ENCODE data around the gene IFI6. TPM values are rescaled to one million over a fixed set of nuclear protein-coding genes. Genes with fewer than 3 reads are reported as not detected.
"Not testable (repeated sequence)": the region's sequence is repeated elsewhere in the genome, so short reads cannot be mapped to it uniquely, and the experiment has no call there.

IFI6 gene
- polyA plus RNA-seq, 3 donors from 2014 or later = 41.3 to 186 (median 177) TPM

DNA sequence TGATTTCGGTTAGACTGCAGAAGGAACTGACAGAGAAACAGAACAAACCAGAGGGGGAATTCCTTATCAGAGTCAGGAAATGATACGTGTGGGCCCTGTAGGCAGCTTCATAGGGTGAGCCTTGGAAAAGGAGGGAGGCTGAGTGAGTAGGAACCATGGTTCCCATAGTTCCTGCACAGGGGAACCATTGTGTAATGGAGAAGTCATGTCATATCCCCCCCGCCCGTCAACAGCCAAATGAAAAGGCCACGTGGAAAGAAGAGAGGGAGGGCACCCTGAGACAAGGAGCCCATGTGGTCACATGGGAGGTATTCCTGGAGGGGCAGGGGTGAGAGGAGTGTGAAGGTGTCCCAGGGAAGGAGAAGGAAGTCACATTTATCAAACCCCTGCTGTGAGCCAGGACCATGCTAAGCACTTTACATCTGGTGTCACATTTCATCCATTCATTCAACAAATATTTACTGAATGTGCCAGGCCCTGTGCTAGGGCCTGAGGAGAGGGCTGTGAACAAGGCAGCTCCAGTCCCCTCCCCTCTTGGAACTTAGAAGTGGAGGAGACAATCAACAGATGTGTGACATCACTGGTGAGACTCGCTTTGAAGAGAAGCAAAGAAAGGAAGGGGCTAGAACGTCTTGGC is 21.3 kb downstream of the IFI6 start:
- Mint-ChIP-seq H3K4me3 (no peak overlapping the region), H3K9me3 (no peaks in the 10 kb centered on the region), H3K4me1 (peaks cover 8 to 27% of the 10 kb centered on the region in 2 donors), H3K27me3 (ENCODE audit: low read depth in 3 of 3) (peaks cover 0 to 5% (median 0%) of the 10 kb centered on the region in 3 donors), H3K36me3 (no peaks in the 10 kb centered on the region), H3K27ac (peak overlapping the region in 3 of 6 donors; percentile 51 to 69 (median 53))
- DNase-seq = no peak

DNA sequence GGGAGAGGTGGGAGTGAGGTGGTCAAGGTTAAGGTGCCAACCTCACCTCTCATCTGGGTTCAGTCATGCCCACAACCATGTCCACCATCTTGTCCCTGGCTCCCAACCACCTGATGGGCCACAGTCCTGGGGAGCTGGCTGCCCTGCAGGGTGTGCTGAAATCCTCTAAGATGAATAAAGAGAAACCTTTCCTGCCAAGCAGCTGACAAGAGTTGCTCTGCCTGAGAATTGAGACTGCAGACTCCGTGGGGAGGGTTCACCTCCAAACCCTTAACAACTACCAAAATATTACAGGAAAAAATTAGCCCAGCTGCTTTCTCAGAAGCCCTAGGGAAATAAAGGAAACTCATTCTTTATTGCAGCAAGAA is 21.8 kb downstream of the IFI6 start:
- H3K27me3 Mint-ChIP-seq (ENCODE audit: low read depth in 3 of 3) = peaks cover 0 to 2% (median 0%) of the 10 kb centered on the region in 3 donors
- H3K9me3 Mint-ChIP-seq = no peaks in the 10 kb centered on the region
- peak overlapping the region in 2 of 6 donors; percentile 8 to 27 for H3K27ac Mint-ChIP-seq
- H3K4me3 Mint-ChIP-seq = no peak overlapping the region
- no peaks in the 10 kb centered on the region for H3K36me3 Mint-ChIP-seq
- peaks cover 5 to 26% of the 10 kb centered on the region in 2 donors for H3K4me1 Mint-ChIP-seq
- no peak for DNase-seq

- H3K4me3 Mint-ChIP-seq = peak overlapping the region in 1 of 5 donors; percentile 20
- no peaks in the 10 kb centered on the region for H3K36me3 Mint-ChIP-seq
- no peaks in the 10 kb centered on the region for H3K9me3 Mint-ChIP-seq
- peaks cover 9 to 26% of the 10 kb centered on the region in 2 donors for H3K4me1 Mint-ChIP-seq
- peak overlapping the region in 4 of 6 donors; percentile 6 to 79 (median 38) for H3K27ac Mint-ChIP-seq
- H3K27me3 Mint-ChIP-seq (ENCODE audit: low read depth in 3 of 3) = peaks cover 0 to 3% (median 0%) of the 10 kb centered on the region in 3 donors
- no peak for DNase-seq
Measured at GRCh38 chr1:27649306-27649635, 22.7 kb downstream of the IFI6 start.

DNA sequence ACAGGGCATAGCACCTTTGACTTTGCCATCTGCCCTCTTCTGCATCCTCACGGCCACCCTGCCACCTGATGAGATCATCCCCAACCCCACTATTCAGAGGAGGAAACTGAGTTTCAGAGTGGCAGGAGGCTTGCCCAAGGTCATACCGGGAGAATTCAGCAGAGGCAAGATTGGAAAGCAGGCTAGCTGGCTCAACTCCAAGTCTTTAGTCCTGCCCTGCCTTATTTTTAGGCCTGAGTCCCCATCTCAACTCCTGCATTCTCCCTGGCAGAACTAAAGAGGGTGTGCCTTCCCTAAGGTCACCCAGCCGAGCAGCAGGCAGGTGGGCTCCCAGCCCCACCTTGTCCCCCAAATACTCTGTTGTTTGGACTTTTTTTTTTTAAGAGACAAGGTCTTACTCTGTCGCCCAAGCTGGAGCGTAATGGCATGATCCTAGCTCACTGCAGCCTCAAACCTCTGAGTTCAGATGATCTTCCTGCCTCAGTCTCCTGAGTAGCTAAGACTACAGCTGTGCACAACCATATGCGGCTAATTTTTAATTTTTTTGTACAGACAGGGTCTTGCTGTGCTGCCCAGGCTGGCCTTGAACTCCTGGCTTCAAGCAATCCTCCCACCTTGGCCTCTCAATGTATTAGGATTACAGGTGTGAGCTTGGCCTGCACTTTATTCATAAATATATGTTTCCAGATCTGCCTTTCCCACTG is 23.2 kb downstream of the IFI6 start:
- Mint-ChIP-seq H3K27ac (peak overlapping the region in 3 of 6 donors; percentile 6 to 79 (median 65)), H3K36me3 (no peaks in the 10 kb centered on the region), H3K9me3 (no peaks in the 10 kb centered on the region), H3K4me1 (peaks cover 14 to 31% of the 10 kb centered on the region in 2 donors), H3K4me3 (peak overlapping the region in 1 of 5 donors; percentile 20), H3K27me3 (ENCODE audit: low read depth in 3 of 3) (peaks cover 0 to 3% (median 0%) of the 10 kb centered on the region in 3 donors)
- DNase-seq = no peak

- H3K27me3 Mint-ChIP-seq (ENCODE audit: low read depth in 3 of 3) = peaks cover 0 to 3% (median 0%) of the 10 kb centered on the region in 3 donors
- H3K27ac Mint-ChIP-seq = peak overlapping the region in 3 of 6 donors; percentile 1 to 61 (median 6)
- no peaks in the 10 kb centered on the region for H3K9me3 Mint-ChIP-seq
- DNase-seq = no peak
- peaks cover 20 to 36% of the 10 kb centered on the region in 2 donors for H3K4me1 Mint-ChIP-seq
- no peak overlapping the region for H3K4me3 Mint-ChIP-seq
- H3K36me3 Mint-ChIP-seq = no peaks in the 10 kb centered on the region
Measured at GRCh38 chr1:27647328-27647727, 24.7 kb downstream of the IFI6 start.

GRCh38 chr1:27646676-27647075 is 25.3 kb downstream of the IFI6 start:
- no peak overlapping the region for H3K4me3 Mint-ChIP-seq
- H3K27me3 Mint-ChIP-seq (ENCODE audit: low read depth in 3 of 3) = peaks cover 0 to 5% (median 0%) of the 10 kb centered on the region in 3 donors
- H3K9me3 Mint-ChIP-seq = no peaks in the 10 kb centered on the region
- H3K36me3 Mint-ChIP-seq = no peaks in the 10 kb centered on the region
- peaks cover 20 to 36% of the 10 kb centered on the region in 2 donors for H3K4me1 Mint-ChIP-seq
- H3K27ac Mint-ChIP-seq = peak overlapping the region in 1 of 6 donors; percentile 34
- DNase-seq = no peak

GRCh38 chr1:27645071-27645415 is 26.9 kb downstream of the IFI6 start:
- Mint-ChIP-seq H3K4me3 (no peak overlapping the region), H3K9me3 (no peaks in the 10 kb centered on the region), H3K27me3 (ENCODE audit: low read depth in 3 of 3) (peaks cover 0 to 5% (median under 1%) of the 10 kb centered on the region in 3 donors), H3K4me1 (peaks cover 15 to 24% of the 10 kb centered on the region in 2 donors), H3K27ac (peak overlapping the region in 3 of 6 donors; percentile 78 to 86 (median 81)), H3K36me3 (no peaks in the 10 kb centered on the region)
- no peak for DNase-seq

DNA sequence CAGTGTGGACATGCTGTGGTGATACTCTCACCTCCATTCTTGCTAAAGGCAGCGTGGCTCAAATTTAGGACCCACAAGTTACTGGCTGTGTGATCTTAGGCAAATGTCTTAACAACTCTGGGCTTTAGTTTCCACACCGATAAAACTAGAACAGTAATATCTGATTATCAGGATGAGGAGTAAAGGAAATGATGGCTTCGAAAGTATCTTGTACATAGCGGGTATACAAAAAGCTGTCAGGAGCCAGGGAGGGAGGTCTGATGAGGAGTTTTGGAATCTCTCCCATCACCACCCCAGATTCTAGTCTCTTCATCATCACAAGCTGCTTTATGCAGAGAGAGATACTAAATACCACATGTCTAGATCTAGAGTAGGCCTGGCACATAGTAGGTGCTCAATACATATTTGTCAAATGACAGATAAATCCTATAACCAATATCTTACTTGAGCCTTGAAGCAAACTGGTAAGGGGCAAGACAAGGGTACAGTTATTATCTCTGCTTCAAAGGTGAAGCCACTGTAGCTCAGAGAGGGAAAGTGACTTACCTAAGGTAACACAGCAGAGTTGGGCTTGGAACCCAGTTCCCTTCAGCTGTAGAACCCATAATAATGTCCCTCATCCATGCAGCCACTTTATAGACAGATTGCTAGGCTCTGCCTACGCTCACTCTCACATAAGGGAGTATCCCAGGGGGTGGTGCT is 27.5 kb downstream of the IFI6 start:
- Mint-ChIP-seq H3K4me3 (no peak overlapping the region), H3K9me3 (no peaks in the 10 kb centered on the region), H3K4me1 (peaks cover 15 to 18% of the 10 kb centered on the region in 2 donors), H3K27ac (peak overlapping the region; percentile 78 to 89 (median 84)), H3K27me3 (ENCODE audit: low read depth in 3 of 3) (peaks cover 0 to 5% (median 2%) of the 10 kb centered on the region in 3 donors), H3K36me3 (no peaks in the 10 kb centered on the region)
- no peak for DNase-seq

DNA sequence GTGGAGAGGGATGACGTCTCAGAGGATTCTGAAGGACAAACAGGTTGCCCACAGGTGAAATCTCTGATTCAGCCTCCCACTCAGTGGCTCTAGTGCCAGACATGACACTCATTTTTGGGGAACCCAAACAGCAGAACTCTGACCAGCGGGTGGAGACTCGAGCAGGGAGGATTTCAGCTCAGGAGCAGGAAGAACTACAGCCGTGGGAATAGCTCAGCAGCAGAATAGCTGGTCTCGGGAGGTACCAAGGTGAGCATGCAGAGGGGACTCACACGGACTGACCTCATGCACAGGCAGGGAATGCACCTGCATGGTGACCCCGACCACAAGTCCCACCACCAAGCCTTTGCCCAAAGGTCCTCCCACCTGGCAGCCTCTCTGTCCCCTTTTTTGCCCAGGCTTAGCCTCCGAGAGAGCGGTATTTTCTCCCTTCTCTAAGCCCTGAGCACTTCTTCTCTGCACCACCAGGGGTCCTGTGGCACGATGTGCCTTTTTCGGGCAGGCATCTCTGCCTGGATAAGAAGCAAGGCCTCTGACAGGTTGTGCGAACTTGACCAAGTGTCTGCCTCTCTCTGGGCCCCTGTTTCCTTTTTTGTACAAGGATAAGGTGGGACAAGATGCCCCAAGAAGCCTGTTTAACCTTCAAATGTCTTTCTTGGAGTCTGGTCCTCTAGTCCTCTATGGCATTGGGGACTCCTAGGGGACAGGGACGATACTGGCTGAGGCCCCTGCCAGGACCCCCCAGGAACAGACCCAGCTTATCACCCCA is 28.2 kb downstream of the IFI6 start:
- DNase-seq = peak; percentile 72 to 76 (median 75)
- Mint-ChIP-seq H3K27me3 (ENCODE audit: low read depth in 3 of 3) (peaks cover 0 to 5% (median 2%) of the 10 kb centered on the region in 3 donors), H3K27ac (peak overlapping the region; percentile 78 to 89 (median 84)), H3K9me3 (no peaks in the 10 kb centered on the region), H3K4me3 (peak overlapping the region in 4 of 5 donors; percentile 18 to 44 (median 31)), H3K36me3 (no peaks in the 10 kb centered on the region), H3K4me1 (peaks cover 15 to 18% of the 10 kb centered on the region in 2 donors)

DNA sequence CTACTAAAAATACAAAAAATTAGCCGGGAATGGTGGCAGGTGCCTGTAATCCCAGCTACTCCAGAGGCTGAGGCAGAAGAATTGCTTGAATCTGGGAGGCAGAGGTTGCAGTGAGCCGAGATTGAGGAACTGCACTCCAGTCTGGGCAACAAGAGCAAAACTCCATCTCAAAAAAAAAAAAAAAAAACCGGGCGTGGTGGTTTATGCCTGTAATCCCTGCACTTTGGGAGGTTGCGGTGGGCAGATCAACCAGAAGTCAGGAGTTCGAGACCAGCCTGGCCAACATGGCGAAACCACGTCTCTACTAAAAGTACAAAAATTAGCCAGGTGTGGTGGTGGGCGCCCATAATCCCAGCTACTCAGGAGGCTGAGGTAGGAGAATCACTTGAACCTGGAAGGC is 31.5 kb downstream of the IFI6 start:
- not testable (repeated sequence) for H3K4me3 Mint-ChIP-seq, H3K27ac Mint-ChIP-seq, DNase-seq, H3K36me3 Mint-ChIP-seq, H3K9me3 Mint-ChIP-seq
- Mint-ChIP-seq H3K4me1 (peaks cover 34 to 40% of the 10 kb centered on the region in 2 donors), H3K27me3 (ENCODE audit: low read depth in 3 of 3) (peaks cover 3 to 13% (median 4%) of the 10 kb centered on the region in 3 donors)

GRCh38 chr1:27638805-27639204 is 33.2 kb downstream of the IFI6 start:
- Mint-ChIP-seq H3K4me3 (no peak overlapping the region), H3K36me3 (no peaks in the 10 kb centered on the region), H3K9me3 (no peaks in the 10 kb centered on the region), H3K27ac (peak overlapping the region in 2 of 6 donors; percentile 12 to 36), H3K4me1 (peaks cover 36 to 46% of the 10 kb centered on the region in 2 donors), H3K27me3 (ENCODE audit: low read depth in 3 of 3) (peaks cover 4 to 20% (median 8%) of the 10 kb centered on the region in 3 donors)
- DNase-seq = no peak

DNA sequence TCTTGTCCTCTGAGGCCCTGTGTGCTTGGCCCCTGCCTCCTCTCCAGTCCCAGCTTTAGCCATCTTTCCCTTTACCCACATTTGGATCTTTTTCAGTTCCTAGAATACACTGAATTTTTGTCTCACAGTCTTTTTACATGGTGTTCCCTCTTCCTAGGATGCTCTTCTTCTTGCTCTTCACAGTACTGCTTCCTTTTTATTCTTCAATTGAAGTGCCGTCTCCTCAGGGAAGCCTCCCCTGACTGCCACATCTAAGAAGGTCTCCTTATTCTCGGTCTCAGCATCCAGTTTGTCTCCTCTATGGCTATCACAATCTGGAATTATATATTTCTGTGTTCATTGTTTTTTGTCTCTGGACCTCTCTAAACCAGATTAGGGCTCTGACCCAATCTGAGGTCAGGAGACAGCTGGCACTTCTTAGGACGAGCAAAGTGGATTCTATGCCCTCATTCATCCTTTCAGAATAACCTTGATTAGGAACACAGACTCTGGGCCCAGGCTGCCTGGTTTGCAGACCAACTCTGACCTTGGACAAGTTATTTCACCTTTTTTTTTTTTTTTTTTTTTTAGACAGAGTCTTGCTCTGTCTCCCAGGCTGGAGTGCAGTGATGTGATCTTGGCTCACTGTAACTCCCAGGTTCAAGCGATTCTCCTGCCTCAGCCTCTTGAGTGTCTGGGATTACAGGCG is 33.8 kb downstream of the IFI6 start:
- H3K9me3 Mint-ChIP-seq = no peaks in the 10 kb centered on the region
- peaks cover 4 to 22% (median 9%) of the 10 kb centered on the region in 3 donors for H3K27me3 Mint-ChIP-seq (ENCODE audit: low read depth in 3 of 3)
- DNase-seq = no peak
- H3K4me1 Mint-ChIP-seq = peaks cover 36 to 46% of the 10 kb centered on the region in 2 donors
- peak overlapping the region; percentile 25 to 92 (median 65) for H3K27ac Mint-ChIP-seq
- no peaks in the 10 kb centered on the region for H3K36me3 Mint-ChIP-seq
- H3K4me3 Mint-ChIP-seq = no peak overlapping the region

Measured in immature natural killer cell (primary cell).